Measurements from ENCODE around the gene FLNC. TPM values are rescaled to one million over a fixed set of nuclear protein-coding genes. Genes with fewer than 3 reads are reported as not detected.

The FLNC gene
- total and polyA plus RNA-seq, 9 of the 15 experiments (the other 6 are each of a cell fraction or from before 2014, with no cell fraction given), result 0.90 to 155 (median 28.8) TPM

DNA sequence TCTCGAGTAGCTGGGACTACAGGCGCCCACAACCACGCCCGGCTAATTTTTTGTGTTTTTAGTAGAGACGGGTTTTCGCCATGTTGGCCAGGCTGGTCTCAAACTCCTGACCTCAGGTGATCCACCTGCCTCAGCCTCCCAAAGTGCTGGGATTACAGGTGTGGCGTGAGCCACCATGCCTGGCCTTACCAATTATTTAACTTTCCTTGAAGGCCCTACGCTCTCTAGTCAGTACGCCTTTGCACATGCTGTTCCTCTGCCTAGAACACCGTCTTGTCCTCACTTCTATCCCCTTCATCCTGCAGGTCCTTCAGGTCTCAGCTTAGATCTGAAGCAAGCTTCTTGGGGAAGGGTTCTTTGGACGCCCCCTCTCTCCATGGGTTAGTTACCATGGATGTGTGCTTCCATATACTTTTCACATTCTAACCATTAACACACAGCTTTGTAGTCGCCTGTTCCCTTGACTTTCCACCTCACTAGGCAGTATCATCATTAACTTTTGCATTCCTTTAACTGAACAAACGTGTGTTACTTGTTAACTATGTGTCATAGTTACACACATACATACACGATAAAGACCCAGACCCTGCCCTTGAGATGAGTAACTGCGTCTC lies 31.9 kb downstream of the FLNC start (continued):
- TF ChIP-seq, protein P1, sequence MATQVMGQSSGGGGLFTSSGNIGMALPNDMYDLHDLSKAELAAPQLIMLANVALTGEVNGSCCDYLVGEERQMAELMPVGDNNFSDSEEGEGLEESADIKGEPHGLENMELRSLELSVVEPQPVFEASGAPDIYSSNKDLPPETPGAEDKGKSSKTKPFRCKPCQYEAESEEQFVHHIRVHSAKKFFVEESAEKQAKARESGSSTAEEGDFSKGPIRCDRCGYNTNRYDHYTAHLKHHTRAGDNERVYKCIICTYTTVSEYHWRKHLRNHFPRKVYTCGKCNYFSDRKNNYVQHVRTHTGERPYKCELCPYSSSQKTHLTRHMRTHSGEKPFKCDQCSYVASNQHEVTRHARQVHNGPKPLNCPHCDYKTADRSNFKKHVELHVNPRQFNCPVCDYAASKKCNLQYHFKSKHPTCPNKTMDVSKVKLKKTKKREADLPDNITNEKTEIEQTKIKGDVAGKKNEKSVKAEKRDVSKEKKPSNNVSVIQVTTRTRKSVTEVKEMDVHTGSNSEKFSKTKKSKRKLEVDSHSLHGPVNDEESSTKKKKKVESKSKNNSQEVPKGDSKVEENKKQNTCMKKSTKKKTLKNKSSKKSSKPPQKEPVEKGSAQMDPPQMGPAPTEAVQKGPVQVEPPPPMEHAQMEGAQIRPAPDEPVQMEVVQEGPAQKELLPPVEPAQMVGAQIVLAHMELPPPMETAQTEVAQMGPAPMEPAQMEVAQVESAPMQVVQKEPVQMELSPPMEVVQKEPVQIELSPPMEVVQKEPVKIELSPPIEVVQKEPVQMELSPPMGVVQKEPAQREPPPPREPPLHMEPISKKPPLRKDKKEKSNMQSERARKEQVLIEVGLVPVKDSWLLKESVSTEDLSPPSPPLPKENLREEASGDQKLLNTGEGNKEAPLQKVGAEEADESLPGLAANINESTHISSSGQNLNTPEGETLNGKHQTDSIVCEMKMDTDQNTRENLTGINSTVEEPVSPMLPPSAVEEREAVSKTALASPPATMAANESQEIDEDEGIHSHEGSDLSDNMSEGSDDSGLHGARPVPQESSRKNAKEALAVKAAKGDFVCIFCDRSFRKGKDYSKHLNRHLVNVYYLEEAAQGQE (IDR thresholded peaks at IDR 0.05; ENCODE audit: borderline replicate concordance), result no peak
- TF ChIP-seq, protein P1 (CRISPR knock-in tag; IDR thresholded peaks at IDR 0.05; ENCODE audit: low read depth), result peak; percentile 63
- no peak for TF ChIP-seq HNRNPH1 (optimal IDR thresholded peaks at IDR 0.05; ENCODE audit: low read depth, low read length)
- TF ChIP-seq MXI1 (IDR thresholded peaks at IDR 0.05; ENCODE audit: low read depth, low read length), result no peak
- TF ChIP-seq ZNF764 (CRISPR knock-in tag; IDR thresholded peaks at IDR 0.05; ENCODE audit: low read depth), result no peak
- no peak for TF ChIP-seq MED1 (CRISPR knock-in tag; IDR thresholded peaks at IDR 0.05; ENCODE audit: borderline replicate concordance)
- no peak for TF ChIP-seq FOXK2 (conservative IDR thresholded peaks at IDR 0.05 in 1 of 2, IDR thresholded peaks at IDR 0.05 in 1 of 2; ENCODE audit: low read depth in 2 of 2)
- no peak for TF ChIP-seq SIN3B (IDR thresholded peaks at IDR 0.05; ENCODE audit: low read depth)
- TF ChIP-seq, protein P2, sequence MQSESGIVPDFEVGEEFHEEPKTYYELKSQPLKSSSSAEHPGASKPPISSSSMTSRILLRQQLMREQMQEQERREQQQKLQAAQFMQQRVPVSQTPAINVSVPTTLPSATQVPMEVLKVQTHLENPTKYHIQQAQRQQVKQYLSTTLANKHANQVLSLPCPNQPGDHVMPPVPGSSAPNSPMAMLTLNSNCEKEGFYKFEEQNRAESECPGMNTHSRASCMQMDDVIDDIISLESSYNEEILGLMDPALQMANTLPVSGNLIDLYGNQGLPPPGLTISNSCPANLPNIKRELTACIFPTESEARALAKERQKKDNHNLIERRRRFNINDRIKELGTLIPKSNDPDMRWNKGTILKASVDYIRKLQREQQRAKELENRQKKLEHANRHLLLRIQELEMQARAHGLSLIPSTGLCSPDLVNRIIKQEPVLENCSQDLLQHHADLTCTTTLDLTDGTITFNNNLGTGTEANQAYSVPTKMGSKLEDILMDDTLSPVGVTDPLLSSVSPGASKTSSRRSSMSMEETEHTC (IDR thresholded peaks at IDR 0.05), result no peak
- TF ChIP-seq, protein P3, sequence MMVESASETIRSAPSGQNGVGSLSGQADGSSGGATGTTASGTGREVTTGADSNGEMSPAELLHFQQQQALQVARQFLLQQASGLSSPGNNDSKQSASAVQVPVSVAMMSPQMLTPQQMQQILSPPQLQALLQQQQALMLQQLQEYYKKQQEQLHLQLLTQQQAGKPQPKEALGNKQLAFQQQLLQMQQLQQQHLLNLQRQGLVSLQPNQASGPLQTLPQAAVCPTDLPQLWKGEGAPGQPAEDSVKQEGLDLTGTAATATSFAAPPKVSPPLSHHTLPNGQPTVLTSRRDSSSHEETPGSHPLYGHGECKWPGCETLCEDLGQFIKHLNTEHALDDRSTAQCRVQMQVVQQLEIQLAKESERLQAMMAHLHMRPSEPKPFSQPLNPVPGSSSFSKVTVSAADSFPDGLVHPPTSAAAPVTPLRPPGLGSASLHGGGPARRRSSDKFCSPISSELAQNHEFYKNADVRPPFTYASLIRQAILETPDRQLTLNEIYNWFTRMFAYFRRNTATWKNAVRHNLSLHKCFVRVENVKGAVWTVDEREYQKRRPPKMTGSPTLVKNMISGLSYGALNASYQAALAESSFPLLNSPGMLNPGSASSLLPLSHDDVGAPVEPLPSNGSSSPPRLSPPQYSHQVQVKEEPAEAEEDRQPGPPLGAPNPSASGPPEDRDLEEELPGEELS (CRISPR knock-in tag; IDR thresholded peaks at IDR 0.05; ENCODE audit: borderline replicate concordance), result 0 out of 2 replicates have a peak, but pooled peaks have one; percentile 45
- TF ChIP-seq, protein P4, sequence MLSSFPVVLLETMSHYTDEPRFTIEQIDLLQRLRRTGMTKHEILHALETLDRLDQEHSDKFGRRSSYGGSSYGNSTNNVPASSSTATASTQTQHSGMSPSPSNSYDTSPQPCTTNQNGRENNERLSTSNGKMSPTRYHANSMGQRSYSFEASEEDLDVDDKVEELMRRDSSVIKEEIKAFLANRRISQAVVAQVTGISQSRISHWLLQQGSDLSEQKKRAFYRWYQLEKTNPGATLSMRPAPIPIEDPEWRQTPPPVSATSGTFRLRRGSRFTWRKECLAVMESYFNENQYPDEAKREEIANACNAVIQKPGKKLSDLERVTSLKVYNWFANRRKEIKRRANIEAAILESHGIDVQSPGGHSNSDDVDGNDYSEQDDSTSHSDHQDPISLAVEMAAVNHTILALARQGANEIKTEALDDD (IDR thresholded peaks at IDR 0.05), result peak; percentile 64; the same call in 1 of the 2 replicates
- no peak for TF ChIP-seq ZNF239 (CRISPR knock-in tag; IDR thresholded peaks at IDR 0.05)
- TF ChIP-seq ZFP30 (CRISPR knock-in tag; IDR thresholded peaks at IDR 0.05; ENCODE audit: borderline replicate concordance), result no peak
- peak; percentile 11; the same call in 1 of the 2 replicates for TF ChIP-seq OTX1 (CRISPR knock-in tag; IDR thresholded peaks at IDR 0.05)
- 0 out of 2 replicates have a peak, but pooled peaks have one; percentile 24 for TF ChIP-seq ZNF589 (CRISPR knock-in tag; IDR thresholded peaks at IDR 0.05; ENCODE audit: low read depth)
- no peak for TF ChIP-seq MEIS2 (IDR thresholded peaks at IDR 0.05; ENCODE audit: partially characterized antibody)
